Measurements from ENCODE around the gene TRIM38.
A peak's percentile ranks its signal among the peaks of the same experiment; 100 is the strongest.
"Not testable (repeated sequence)": the region's sequence is repeated elsewhere in the genome, so short reads cannot be mapped to it uniquely, and the experiment has no call there.

The TRIM38 gene

GRCh38 chr6:25942561-25943147 lies 19.9 kb upstream of the TRIM38 start:
- peak; percentile 55 for DNase-seq (ENCODE audit: low spot score)

GRCh38 chr6:25943887-25944286 lies 18.7 kb upstream of the TRIM38 start:
- no peak for DNase-seq (ENCODE audit: low spot score)

- DNase-seq (ENCODE audit: low spot score): no peak
Observed at GRCh38 chr6:25944688-25945574, 17.7 kb upstream of the TRIM38 start.

- not testable (repeated sequence) for DNase-seq (ENCODE audit: low spot score)
Observed at GRCh38 chr6:25945738-25946137, 16.9 kb upstream of the TRIM38 start.

- DNase-seq (ENCODE audit: low spot score): no peak
Observed at GRCh38 chr6:25946631-25947030, 16.0 kb upstream of the TRIM38 start.

- DNase-seq (ENCODE audit: low spot score): not testable (repeated sequence)
Observed at GRCh38 chr6:25947492-25947891, 15.1 kb upstream of the TRIM38 start.

GRCh38 chr6:25949695-25950094 lies 12.9 kb upstream of the TRIM38 start:
- no peak for DNase-seq (ENCODE audit: low spot score)

- DNase-seq (ENCODE audit: low spot score): no peak
Observed at GRCh38 chr6:25950297-25950696, 12.3 kb upstream of the TRIM38 start.

GRCh38 chr6:25951296-25952032 lies 11.1 kb upstream of the TRIM38 start:
- no peak for DNase-seq (ENCODE audit: low spot score)

GRCh38 chr6:25952535-25952934 lies 10.1 kb upstream of the TRIM38 start:
- no peak for DNase-seq (ENCODE audit: low spot score)

GRCh38 chr6:25953733-25954132 lies 8.9 kb upstream of the TRIM38 start:
- no peak for DNase-seq (ENCODE audit: low spot score)

GRCh38 chr6:25954756-25955155 lies 7.8 kb upstream of the TRIM38 start:
- no peak for DNase-seq (ENCODE audit: low spot score)

GRCh38 chr6:25956226-25956625 lies 6.4 kb upstream of the TRIM38 start:
- no peak for DNase-seq (ENCODE audit: low spot score)

GRCh38 chr6:25958700-25959162 lies 3.9 kb upstream of the TRIM38 start:
- no peak for DNase-seq (ENCODE audit: low spot score)

- DNase-seq (ENCODE audit: low spot score): no peak
Observed at GRCh38 chr6:25959890-25960536, 2.6 kb upstream of the TRIM38 start.

- no peak for DNase-seq (ENCODE audit: low spot score)
Observed at GRCh38 chr6:25960734-25961133, 1.9 kb upstream of the TRIM38 start.

GRCh38 chr6:25961619-25962148 lies 918 bp upstream of the TRIM38 start:
- no peak for DNase-seq (ENCODE audit: low spot score)

- DNase-seq (ENCODE audit: low spot score): peak; percentile 30
Observed at GRCh38 chr6:25963426-25964123, 973 bp downstream of the TRIM38 start.

- no peak for DNase-seq (ENCODE audit: low spot score)
Observed at GRCh38 chr6:25965058-25965457, 2.5 kb downstream of the TRIM38 start.

- DNase-seq (ENCODE audit: low spot score): no peak
Observed at GRCh38 chr6:25966711-25967110, 4.1 kb downstream of the TRIM38 start.

- no peak for DNase-seq (ENCODE audit: low spot score)
Observed at GRCh38 chr6:25968769-25969168, 6.2 kb downstream of the TRIM38 start.

Measured in RKO (cell line).